ENCODE measurements around the gene PSEN2. TPM values are rescaled to one million over a fixed set of nuclear protein-coding genes. Genes with fewer than 3 reads are reported as not detected.
"Not testable (repeated sequence)": the region's sequence is repeated elsewhere in the genome, so short reads cannot be mapped to it uniquely, and the experiment has no call there.

Gene PSEN2
- 45.7 and 46.0 TPM in 2 replicates for total RNA-seq (2014; rRNA removed; shearing (Covaris generic))

- peak; percentile 49 for DNase-seq (ENCODE audit: low spot score)
Measured at GRCh38 chr1:226870401-226871279, at the start of gene PSEN2. Gene PSEN2 (plus strand): TSS chr1:226870616. CDS start chr1:226881908, 11,292 bp downstream.

DNA sequence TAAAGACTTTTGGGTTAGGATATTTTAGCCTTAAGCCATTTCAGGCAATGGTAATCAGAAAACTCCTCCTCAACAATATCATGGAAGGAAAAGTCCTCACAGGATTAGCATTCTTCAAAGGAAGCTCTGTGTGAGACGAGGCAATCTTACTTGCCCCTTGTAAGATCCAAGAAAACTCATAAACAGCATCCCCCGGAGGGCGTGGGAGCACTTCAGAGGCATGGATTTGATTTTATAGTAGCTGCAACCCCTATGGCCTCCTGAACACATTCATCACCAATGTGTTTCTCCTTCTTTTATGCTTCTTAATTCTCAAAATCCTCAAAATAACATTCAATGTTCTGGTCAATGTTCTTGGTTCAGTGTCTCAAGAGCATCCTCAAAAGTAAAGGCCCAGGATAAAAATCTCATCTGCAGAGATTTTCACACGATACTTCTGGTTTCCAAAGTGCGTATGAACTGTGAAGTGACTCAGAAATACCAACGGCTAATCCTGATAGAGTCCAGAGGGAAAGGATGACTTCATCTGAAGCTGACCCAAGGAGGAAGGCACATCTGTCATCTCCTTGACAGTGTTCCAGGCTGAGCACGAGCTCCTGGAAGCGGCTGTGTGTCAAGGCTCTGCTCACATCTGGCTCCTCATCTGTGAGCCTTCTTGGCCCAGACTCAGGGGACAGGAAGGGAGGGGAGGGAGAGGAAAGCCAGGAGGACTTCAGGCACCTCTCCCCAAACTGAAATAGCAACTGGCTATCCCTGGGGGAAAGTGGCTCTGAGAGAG, 49.3 kb upstream of the PSEN2 start:
- peak; percentile 98 for DNase-seq (ENCODE audit: low spot score)

GRCh38 chr1:226821719-226822085, 48.7 kb upstream of the PSEN2 start:
- DNase-seq (ENCODE audit: low spot score): peak; percentile 29

GRCh38 chr1:226823643-226824042, 46.8 kb upstream of the PSEN2 start:
- no peak for DNase-seq (ENCODE audit: low spot score)

DNA sequence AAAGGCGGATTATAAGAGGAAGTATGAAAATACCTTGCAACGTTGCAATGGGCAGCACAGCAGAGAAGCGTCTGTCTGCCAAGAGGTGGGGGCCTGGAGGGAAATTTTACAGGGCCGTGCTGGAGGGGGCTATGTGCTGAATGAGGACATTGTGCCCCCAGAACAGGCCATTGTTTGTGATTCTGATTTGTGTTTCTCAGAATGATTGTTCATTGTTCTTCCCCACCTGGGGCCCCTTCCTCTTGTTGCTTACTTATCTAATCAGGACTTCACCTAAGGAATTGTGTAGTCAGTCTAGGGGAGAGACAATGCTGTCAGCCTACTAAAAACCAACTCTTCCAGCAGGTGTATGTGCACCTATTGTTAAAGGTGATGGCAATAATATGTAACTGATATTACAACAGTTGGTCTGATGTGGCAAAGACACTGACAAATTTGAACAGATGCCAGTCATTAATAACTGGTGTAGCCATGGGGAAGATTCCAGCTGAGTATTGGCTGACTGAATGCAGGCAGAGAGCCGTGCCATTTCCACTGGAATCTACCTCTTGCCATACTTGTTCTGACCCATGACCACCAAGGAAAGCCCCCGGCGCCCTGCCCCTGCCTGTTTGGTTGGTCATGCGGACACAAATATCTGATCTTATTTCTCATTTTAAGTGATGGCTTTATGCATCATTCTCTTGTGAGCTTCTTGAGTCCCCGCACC, 45.2 kb upstream of the PSEN2 start:
- DNase-seq (ENCODE audit: low spot score): no peak

GRCh38 chr1:226825746-226826100, 44.7 kb upstream of the PSEN2 start:
- DNase-seq (ENCODE audit: low spot score): no peak

GRCh38 chr1:226826479-226827261, 43.7 kb upstream of the PSEN2 start:
- no peak for DNase-seq (ENCODE audit: low spot score)

GRCh38 chr1:226827458-226827857, 43.0 kb upstream of the PSEN2 start:
- no peak for DNase-seq (ENCODE audit: low spot score)

- peak; percentile 91 for DNase-seq (ENCODE audit: low spot score)
Measured at GRCh38 chr1:226827968-226828513, 42.4 kb upstream of the PSEN2 start.

GRCh38 chr1:226829105-226829504, 41.3 kb upstream of the PSEN2 start:
- DNase-seq (ENCODE audit: low spot score): no peak

DNA sequence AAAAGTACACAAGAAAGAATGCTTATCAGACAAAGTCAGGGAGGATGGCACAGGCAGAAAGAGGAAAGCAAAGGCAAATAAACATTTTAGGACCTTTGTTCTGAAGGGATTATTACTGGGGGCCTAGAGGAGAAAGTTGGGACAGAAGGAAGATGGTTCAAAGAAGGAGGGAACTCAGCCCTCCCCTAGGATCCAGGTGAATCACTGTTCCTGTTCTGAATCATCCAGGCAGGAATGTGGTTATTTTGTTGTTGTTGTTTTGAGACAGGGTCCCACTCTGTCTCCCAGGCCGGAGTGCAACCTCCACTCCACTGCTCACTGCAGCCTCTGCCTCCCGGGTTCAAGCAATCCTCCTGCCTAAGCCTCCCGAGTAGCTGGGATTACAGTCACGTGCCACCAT, 38.5 kb upstream of the PSEN2 start:
- DNase-seq (ENCODE audit: low spot score): no peak

- no peak for DNase-seq (ENCODE audit: low spot score)
Measured at GRCh38 chr1:226832613-226833012, 37.8 kb upstream of the PSEN2 start.

GRCh38 chr1:226834179-226834578, 36.2 kb upstream of the PSEN2 start:
- not testable (repeated sequence) for DNase-seq (ENCODE audit: low spot score)

DNA sequence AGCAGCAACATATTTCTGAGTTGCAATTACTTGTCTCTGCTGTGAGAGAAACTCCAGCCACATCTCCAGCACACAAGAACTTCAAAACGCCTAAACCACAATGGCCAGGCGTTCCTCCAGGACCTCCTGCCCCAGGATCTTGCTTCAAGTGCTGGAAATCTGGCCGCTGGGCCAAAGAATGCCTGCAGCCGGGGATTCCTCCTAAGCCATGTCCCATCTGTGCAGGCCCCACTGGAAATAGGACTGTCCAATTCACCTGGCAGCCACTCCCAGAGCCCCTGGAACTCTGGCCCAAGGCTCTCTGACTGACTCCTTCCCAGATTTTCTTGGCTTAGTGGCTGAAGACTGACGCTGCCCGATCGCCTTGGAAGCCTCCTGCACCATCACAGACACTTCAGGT, 35.0 kb upstream of the PSEN2 start:
- DNase-seq (ENCODE audit: low spot score): not testable (repeated sequence)

DNA sequence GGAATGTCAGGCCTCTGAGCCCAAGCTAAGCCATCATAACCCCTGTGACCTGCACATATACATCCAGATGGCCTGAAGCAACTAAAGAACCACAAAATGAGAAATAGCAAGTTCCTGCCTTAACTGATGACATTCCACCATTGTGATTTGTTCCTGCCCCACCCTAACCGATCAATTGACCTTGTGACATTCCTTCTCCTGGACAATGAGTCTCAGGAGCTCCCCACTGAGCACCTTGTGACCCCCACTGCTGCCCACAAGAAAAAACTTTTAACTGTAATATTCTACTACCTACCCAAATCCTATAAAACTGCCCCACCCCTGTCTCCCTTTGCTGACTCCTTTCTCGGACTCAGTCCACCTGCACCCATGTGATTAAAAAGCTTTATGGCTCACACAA, 32.5 kb upstream of the PSEN2 start:
- DNase-seq (ENCODE audit: low spot score): not testable (repeated sequence)

DNA sequence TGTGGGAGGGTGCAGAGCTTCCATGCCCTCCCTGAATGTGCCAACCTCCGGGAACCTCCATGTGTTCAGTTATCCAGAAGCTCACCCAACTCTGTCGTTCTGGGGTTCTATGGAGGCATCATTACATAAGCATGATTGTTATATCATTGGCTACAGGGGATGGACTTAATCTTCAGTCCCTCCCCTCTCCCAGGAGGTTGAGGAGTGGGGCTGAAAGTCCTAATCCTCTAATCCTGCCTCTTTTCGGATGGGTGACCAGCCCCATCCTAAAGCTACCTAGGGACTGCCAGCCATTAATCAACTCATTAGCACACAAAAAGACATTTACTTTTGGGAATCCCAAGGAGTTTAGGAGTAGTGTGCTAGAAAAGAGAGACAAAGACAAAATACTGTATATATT, 32.0 kb upstream of the PSEN2 start:
- DNase-seq (ENCODE audit: low spot score): no peak

DNA sequence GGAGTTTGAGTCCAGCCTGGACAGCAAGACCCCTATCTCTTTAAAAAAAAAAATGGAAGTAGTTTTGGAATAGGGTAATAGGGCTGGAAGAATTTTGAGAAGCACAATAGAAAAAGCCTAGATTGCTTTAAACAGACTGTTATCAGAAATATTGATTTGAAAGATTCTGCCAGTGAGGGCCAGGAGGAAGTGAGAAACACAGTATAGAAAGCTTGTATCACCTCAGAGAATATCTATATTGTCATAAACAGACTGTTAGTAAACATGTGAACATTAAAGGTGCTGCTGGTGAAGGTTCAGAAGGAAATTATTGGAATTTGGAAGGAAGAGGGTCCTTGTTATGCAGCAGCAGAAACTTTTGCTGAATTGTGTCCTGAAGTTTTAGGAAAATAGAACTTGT, 24.8 kb upstream of the PSEN2 start:
- no peak for DNase-seq (ENCODE audit: low spot score)

GRCh38 chr1:226846786-226847185, 23.6 kb upstream of the PSEN2 start:
- no peak for DNase-seq (ENCODE audit: low spot score)

DNA sequence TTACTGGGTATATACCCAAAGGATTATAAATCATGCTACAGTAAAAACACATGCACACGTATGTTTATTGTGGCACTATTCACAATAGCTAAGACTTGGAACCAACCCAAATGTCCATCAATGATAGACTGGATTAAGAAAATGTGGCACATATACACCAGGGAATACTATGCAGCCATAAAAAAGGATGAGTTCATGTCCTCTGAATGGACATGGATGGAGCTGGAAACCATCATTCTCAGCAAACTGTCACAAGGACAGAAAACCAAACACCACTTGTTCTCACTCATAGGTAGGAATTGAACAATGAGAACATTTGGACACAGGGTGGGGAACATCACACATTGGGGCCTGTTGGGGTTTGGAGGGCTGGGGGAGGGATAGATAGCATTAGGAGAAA, 15.9 kb upstream of the PSEN2 start:
- not testable (repeated sequence) for DNase-seq (ENCODE audit: low spot score)

DNA sequence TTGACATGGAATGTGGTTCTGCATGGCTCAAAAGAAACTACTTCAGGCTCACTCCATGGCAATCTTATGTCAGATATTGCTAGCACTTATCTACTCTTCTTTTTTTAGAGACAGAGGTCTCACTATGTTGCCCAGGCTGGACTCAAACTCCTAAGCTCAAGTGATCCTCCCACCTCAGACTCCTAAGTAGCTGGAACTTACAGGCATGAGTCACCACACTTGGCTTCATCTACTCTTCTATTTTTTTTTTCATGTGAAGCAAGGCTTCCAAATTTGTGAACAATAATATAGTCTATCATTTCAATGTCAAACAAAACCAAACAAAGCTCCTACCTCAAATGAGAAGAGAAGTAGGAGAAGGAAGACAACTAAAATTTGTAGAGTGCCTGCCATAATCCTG, 7.5 kb upstream of the PSEN2 start:
- DNase-seq (ENCODE audit: low spot score): peak; percentile 63

GRCh38 chr1:226863446-226863845, 7.0 kb upstream of the PSEN2 start:
- DNase-seq (ENCODE audit: low spot score): peak; percentile 74
